Psoas muscle (tissue), 8 donors: ENCODE results near the gene RAB32. TPM values are rescaled to one million over a fixed set of nuclear protein-coding genes. Genes with fewer than 3 reads are reported as not detected.

Experiments used
- ATAC-seq, 4 donors: fragments of 200-7000 bp; cut with Tn5 transposase; one replicate each; pipeline ENCODE4 v1.9.1; 2020; ENCODE audit warnings: moderate library complexity in 3 of 4, mild to moderate bottlenecking in 2 of 4
- DNase-seq, 2 donors: peaks; one replicate each; pipeline ENCODE4 v3.0.0-alpha.2; 2020
- H3K27ac ChIP-seq: fragments of 200-600 bp; one replicate; pipeline ENCODE4 v1.8.0; 2022
- H3K27me3 ChIP-seq, 3 donors: fragments of 200-600 bp in 1 of 3; one replicate each; pipeline versions ENCODE4 v1.6.1 to v1.8.0; 2013 to 2022; ENCODE audit warnings: low read length in 2 of 3, mild to moderate bottlenecking in 2 of 3, moderate library complexity in 1 of 3; ENCODE audit not compliant: insufficient read depth in 3 of 3
- H3K36me3 ChIP-seq, 2 donors: fragments of 200-600 bp in 1 of 2; one replicate each; pipeline versions ENCODE4 v1.6.1 to v1.8.0; 2013 to 2022; ENCODE audit warnings: low read depth in 1 of 2, mild to moderate bottlenecking in 1 of 2, moderate library complexity in 1 of 2; ENCODE audit not compliant: insufficient read depth in 1 of 2
- H3K4me1 ChIP-seq: fragments of 200-600 bp; one replicate; pipeline ENCODE4 v1.8.0; 2022
- H3K4me3 ChIP-seq: fragments of 200-600 bp; one replicate; pipeline ENCODE4 v1.8.0; 2022; ENCODE audit warnings: mild to moderate bottlenecking
- H3K9me3 ChIP-seq: fragments of 200-600 bp; one replicate; pipeline ENCODE4 v1.8.0; 2022
- CTCF ChIP-seq: fragments of 200-600 bp; IDR thresholded peaks from one replicate; pipeline ENCODE4 v1.8.0; 2022; ENCODE audit warnings: antibody characterized with exemption
- WGBS, 3 donors: extraction: QIAGEN DNeasy Blood & Tissue Kit; methylation state at CpG; one replicate each; pipeline versions ENCODE4 v1.1.6 to v1.1.7; 2013; 5-methylcytosine and 5-hydroxymethylcytosine counted together
- intact Hi-C, 2 donors: fragments of 100-400 bp; cut with DNase I; formaldehyde crosslinking; loops; one replicate each; pipeline versions ENCODE4 v1.11.0 to v1.14.2; 2022
- polyA plus RNA-seq, 3 donors: library from polyadenylated mRNA; stranded (reverse); fragments of 200-250 nt; gene quantifications; one replicate each; pipeline ENCODE4 v1.2.3, GENCODE V29; 2013
- total RNA-seq, 4 donors: library from RNA; stranded (reverse); fragmentation: NEBNext Ultra II Directional in 2 of 4; extraction: Animal tissue kit (Norgen Biotek cat#: 25700) in 2 of 4; gene quantifications; one replicate each; pipeline versions ENCODE4 v1.2.1 to v1.2.4, GENCODE V29; 2021 to 2023
- donor health status: healthy with polysubstance abuse.
- donor health status: DM: no; HTN: no; CAD: no; lungs with moderate emphysema.
- donor health status: Bipolar disorder and iron deficiency.
- donor health status: healthy.
- donor health status: DM: yes; HTN: yes; CAD: no.
- donor health status: DM: no; HTN: no; CAD: no.
- donor health status: DM: no; HTN: no; CAD: no.
- donor health status: DM: yes; HTN: yes; CAD: no.

The RAB32 gene
- total and polyA plus RNA-seq, 7 donors = 2.2 to 4.6 (median 3.0) TPM

DNA sequence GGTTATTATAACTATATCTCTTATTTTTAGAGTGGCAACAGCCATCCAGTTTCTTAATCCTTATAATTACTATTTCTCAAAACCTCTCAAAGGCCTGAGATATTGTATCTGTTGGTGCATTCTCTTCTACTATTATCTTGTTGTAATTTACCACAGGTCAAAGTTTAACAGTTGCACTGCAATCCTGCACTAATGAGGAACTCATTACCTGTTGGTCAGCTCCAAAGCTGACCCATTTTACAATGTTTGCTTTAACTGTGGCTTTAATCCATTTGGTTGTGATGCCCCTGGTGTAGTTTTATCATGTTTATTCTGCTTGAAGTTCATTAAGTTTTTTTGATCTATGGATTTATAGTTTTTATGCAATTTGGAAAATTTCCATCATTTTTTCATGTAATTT, 48.8 kb downstream of the RAB32 start:
- no peak overlapping the region for H3K4me3 ChIP-seq
- no peaks in the 10 kb centered on the region for H3K4me1 ChIP-seq

GRCh38 chr6:146593986-146594385, 50.4 kb downstream of the RAB32 start:
- Histone ChIP-seq H3K27me3 (no peaks in the 10 kb centered on the region), H3K9me3 (no peaks in the 10 kb centered on the region), H3K36me3 (no peaks in the 10 kb centered on the region), H3K27ac (no peak overlapping the region), H3K4me1 (no peaks in the 10 kb centered on the region), H3K4me3 (no peak overlapping the region)
- DNase-seq = no peak
- no peak for ATAC-seq
- intact Hi-C loops = no loop called here
- 81 to 89% (median 85%) methylated on average over 2 of the region's 2 CpGs for WGBS, 3 donors
- no peak for TF ChIP-seq CTCF

More for the DNA sequence above, 48.8 kb downstream of the RAB32 start:
- ATAC-seq (no peak), DNase-seq (no peak)
- no peak overlapping the region for H3K27ac ChIP-seq
- TF ChIP-seq CTCF = no peak
- H3K9me3 ChIP-seq = no peaks in the 10 kb centered on the region
- H3K27me3 ChIP-seq = no peaks in the 10 kb centered on the region
- intact Hi-C loops = no loop called here
- H3K36me3 ChIP-seq = no peaks in the 10 kb centered on the region

GRCh38 chr6:146594495-146594894, 50.9 kb downstream of the RAB32 start:
- no peak for TF ChIP-seq CTCF
- H3K4me1 ChIP-seq = no peaks in the 10 kb centered on the region
- WGBS, 3 donors = 58 to 78% (median 76%) methylated on average over 1 of the region's 1 CpG
- H3K9me3 ChIP-seq = no peaks in the 10 kb centered on the region
- H3K27me3 ChIP-seq = no peaks in the 10 kb centered on the region
- H3K4me3 ChIP-seq = no peak overlapping the region
- DNase-seq (no peak), ATAC-seq (no peak)
- H3K27ac ChIP-seq = no peak overlapping the region
- H3K36me3 ChIP-seq = no peaks in the 10 kb centered on the region
- intact Hi-C loops = no loop called here

DNA sequence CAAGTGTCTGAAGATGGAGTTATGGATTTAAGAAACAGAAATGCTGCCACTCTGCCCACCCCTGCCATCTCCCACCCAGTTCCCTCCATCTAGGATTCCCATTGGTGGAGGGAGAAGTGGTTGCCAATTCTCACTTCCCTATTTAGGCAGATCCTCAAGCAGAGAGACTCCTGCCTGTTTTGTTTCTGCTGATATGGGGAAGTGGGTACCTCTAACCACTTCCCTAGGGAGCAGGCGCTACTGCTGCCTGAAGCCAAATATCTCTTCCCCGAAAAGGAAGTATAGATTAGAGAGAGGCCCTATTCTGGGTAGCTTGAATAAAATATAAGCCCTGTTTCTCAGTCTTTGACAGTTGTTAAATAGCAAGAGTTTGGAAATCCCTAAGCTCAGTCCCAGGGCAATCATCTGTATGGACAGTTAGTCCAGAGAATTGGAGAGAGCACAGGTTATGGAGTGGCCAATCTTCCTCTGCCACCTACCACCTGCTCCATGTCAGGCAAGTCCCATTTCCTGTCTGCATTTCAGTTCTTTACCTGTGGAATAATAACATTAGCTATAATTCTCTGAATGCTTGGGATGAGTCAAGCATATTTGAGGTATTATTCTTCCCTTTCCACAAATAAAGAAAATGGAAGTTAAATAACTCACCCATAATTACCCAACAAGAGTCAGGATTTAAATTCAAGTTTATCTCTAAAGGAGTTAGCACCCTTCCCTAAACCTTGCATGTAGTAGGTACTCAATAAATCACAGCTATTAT, 52.5 kb downstream of the RAB32 start:
- Histone ChIP-seq H3K9me3 (no peaks in the 10 kb centered on the region), H3K4me1 (no peaks in the 10 kb centered on the region), H3K27me3 (no peaks in the 10 kb centered on the region), H3K36me3 (no peaks in the 10 kb centered on the region), H3K27ac (no peak overlapping the region), H3K4me3 (no peak overlapping the region)
- no peak for TF ChIP-seq CTCF
- ATAC-seq (no peak), DNase-seq (no peak)
- intact Hi-C loops = no loop called here
- WGBS, 3 donors = 66 to 73% (median 67%) methylated on average over 2 of the region's 2 CpGs
